Nephron progenitor cell (in vitro differentiated cells): ENCODE data around the gene NKX2-2.

ENCODE experiments used
- DNase-seq: peaks from one replicate; pipeline ENCODE4 v3.0.0; 2021
- H3K27ac Mint-ChIP-seq: 2 replicates; pipeline ENCODE4 v1.8.0; 2021; ENCODE audit warnings: mild to moderate bottlenecking, moderate library complexity, mixed read lengths
- H3K27me3 Mint-ChIP-seq: 2 replicates; pipeline ENCODE4 v1.8.0; 2021; ENCODE audit warnings: mild to moderate bottlenecking, low read depth, mixed read lengths; ENCODE audit not compliant: poor library complexity
- H3K36me3 Mint-ChIP-seq: 2 replicates; pipeline ENCODE4 v1.8.0; 2021; ENCODE audit warnings: low read depth, mixed read lengths
- H3K4me1 Mint-ChIP-seq: 2 replicates; pipeline ENCODE4 v1.8.0; 2021; ENCODE audit warnings: mixed read lengths
- H3K4me3 Mint-ChIP-seq: 2 replicates; pipeline ENCODE4 v1.8.0; 2021; ENCODE audit warnings: mild to moderate bottlenecking, moderate library complexity, mixed read lengths
- H3K9me3 Mint-ChIP-seq: 2 replicates; pipeline ENCODE4 v1.8.0; 2021; ENCODE audit warnings: mild to moderate bottlenecking, moderate library complexity, mixed read lengths
- TF ChIP-seq, protein P1 (sequence below): fragments of 200-600 bp; sonication (generic); IDR thresholded peaks from 2 replicates; pipeline ENCODE4 v1.5.0; 2021; ENCODE audit warnings: antibody characterized with exemption

The NKX2-2 gene

DNA sequence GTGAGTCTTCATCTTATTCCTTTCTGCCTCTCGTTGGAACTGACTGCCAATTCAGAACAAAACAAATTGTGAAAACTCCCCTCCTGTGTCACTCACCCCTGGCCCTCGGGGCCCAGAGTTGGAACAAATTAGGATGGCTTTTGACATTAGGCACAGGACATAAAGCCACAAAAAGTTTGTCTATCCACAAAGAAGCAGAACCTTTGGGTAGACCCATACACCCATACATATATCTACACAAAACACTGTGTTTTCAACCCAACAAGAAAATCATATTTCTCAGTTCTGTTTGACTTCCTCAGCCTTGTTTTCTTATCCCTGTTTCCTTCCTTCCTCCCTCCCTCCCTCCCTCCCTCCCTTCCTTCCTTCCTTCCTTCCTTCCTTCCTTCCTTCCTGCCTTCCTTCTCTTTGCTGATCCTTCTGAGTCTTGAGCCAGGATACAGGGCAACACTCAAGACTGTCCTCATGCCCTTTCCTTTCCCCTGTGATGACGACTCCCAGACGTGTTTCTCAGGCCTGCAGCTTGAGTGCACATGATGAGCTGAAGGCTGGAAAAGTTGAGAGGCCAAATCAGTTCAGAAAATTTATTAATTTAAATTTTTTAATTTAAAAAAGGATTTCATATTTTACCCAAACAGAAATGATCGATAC lies 41.7 kb upstream of the NKX2-2 start:
- no peak for DNase-seq
- Mint-ChIP-seq H3K36me3 (no peaks in the 10 kb centered on the region), H3K27ac (no peak overlapping the region), H3K9me3 (no peaks in the 10 kb centered on the region), H3K4me1 (no peaks in the 10 kb centered on the region), H3K4me3 (no peak overlapping the region), H3K27me3 (peaks cover 35% of the 10 kb centered on the region)
- TF ChIP-seq, protein P1, sequence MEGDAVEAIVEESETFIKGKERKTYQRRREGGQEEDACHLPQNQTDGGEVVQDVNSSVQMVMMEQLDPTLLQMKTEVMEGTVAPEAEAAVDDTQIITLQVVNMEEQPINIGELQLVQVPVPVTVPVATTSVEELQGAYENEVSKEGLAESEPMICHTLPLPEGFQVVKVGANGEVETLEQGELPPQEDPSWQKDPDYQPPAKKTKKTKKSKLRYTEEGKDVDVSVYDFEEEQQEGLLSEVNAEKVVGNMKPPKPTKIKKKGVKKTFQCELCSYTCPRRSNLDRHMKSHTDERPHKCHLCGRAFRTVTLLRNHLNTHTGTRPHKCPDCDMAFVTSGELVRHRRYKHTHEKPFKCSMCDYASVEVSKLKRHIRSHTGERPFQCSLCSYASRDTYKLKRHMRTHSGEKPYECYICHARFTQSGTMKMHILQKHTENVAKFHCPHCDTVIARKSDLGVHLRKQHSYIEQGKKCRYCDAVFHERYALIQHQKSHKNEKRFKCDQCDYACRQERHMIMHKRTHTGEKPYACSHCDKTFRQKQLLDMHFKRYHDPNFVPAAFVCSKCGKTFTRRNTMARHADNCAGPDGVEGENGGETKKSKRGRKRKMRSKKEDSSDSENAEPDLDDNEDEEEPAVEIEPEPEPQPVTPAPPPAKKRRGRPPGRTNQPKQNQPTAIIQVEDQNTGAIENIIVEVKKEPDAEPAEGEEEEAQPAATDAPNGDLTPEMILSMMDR: no peak

DNA sequence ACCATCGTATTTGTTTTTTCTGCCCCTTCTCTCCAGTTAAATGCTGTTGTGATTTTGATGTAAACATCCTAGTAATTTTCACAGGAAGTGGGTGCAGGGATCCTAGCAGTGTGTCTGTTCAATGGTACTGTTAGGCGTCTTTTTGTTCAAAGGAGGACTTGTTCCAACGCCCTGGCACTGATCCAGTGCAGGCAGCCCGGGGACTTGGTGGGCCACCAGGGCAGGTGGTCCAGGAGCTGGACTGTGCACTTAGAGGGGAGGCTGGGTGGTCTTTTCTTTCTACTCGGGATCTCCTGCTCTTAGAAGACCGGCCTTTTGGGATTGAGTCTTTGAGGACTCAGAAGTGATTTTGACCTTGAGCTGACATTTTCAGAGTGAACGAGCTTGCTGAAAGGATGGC lies 41.1 kb upstream of the NKX2-2 start:
- Mint-ChIP-seq H3K4me3 (no peak overlapping the region), H3K4me1 (no peaks in the 10 kb centered on the region), H3K27ac (no peak overlapping the region), H3K9me3 (no peaks in the 10 kb centered on the region), H3K36me3 (no peaks in the 10 kb centered on the region), H3K27me3 (peaks cover 39% of the 10 kb centered on the region)
- TF ChIP-seq, protein P1: no peak
- DNase-seq: no peak

DNA sequence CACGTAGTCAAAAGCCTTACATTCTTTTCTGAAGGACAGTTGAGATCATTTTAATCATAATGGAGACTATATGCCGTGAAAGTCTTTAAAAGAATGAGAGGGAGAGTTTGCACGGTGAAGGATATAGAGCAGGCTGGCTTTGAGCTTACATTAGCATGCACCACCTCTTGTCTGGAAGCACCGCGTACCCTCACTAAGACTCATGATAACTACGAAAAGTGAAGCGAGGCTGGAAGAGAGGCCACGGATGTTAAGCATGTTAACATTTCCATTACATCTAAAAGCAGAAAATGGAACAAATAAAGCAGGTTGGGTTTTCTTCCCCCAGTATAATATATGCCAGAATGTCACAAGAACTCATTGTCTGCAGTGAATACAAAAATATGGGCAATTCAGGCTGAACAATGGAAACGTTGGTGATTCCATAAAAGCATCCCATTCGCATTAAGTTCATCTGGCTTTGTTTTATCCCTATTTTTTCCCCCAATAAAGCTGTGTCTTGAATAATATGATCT lies 40.6 kb upstream of the NKX2-2 start:
- Mint-ChIP-seq H3K4me1 (no peaks in the 10 kb centered on the region), H3K36me3 (no peaks in the 10 kb centered on the region), H3K9me3 (no peaks in the 10 kb centered on the region), H3K4me3 (no peak overlapping the region), H3K27me3 (peaks cover 36% of the 10 kb centered on the region), H3K27ac (no peak overlapping the region)
- TF ChIP-seq, protein P1: no peak
- DNase-seq: no peak

DNA sequence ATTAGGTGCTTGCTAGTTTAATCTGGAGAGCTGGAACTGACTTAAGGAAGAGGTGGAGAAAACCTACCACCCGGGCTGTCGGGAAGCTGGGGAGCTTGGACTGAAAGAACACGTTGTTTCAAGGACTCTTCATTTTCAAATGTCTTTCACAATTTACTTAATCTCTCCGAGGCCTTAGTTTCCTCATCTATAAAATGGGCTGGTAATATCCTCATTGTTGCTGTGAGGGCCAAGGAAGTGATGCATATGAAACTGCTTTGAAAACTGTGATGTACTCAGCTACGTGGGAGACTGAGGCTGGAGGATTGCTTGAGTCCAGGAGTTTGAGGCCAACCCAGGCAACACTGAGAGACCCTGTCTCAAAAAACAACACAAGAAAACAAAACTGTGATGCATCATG lies 36.7 kb upstream of the NKX2-2 start:
- Mint-ChIP-seq H3K4me3 (no peak overlapping the region), H3K27ac (no peak overlapping the region), H3K36me3 (no peaks in the 10 kb centered on the region), H3K27me3 (peaks cover 25% of the 10 kb centered on the region), H3K4me1 (no peaks in the 10 kb centered on the region), H3K9me3 (no peaks in the 10 kb centered on the region)
- DNase-seq: no peak
- TF ChIP-seq, protein P1: no peak

DNA sequence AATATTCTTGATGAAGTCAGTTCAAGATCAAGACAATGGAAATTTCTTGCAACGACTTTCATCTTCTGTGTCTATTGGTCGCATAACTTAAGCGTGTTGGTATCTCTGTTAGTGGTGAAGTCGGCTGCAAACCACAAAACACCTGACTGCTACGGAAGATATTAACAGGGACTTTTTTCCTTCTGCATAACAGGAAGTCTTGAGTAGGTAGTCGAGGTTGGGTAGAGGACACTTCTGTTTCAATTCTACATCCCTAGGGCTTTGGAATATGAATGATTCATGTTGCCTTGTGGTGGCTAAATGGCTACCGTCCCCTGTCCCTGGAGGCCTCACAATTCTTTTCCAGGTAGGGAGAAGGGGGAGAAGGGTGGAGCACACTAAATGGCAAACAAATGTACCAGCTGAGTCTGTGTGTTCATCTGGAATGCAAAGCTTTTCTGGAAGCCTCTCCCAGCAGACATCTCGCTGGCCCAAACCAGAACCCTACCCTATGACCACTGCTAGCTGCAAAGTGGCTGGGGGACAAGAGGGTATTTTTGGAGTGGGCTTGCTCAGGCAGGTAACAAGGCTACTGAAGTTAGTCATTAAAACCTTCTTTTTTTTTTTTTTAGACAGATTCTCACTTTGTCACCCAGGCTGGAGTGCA lies 34.6 kb upstream of the NKX2-2 start:
- Mint-ChIP-seq H3K4me3 (no peak overlapping the region), H3K4me1 (no peaks in the 10 kb centered on the region), H3K27ac (no peak overlapping the region), H3K36me3 (no peaks in the 10 kb centered on the region), H3K27me3 (peaks cover 19% of the 10 kb centered on the region), H3K9me3 (peaks cover 4% of the 10 kb centered on the region)
- DNase-seq: no peak
- TF ChIP-seq, protein P1: no peak

DNA sequence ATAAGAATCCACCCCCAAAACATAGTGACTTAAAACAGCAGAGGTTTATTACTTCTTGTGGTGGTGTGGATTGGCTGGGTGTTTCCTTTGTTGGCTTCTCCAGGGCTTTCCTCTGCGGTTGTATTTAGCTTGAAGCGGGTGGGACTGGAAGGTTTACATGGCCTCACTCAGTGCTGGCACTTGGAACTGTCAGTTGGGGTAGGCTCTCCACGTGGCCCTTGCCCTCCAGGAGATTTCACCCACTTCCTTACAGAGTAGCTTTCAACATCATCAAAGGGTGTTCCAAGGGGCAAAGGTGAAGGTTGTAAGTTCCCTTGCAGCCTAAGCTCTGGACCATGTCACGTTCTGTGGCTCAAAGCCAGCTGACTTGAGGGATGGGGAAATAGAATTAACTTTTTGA lies 32.5 kb upstream of the NKX2-2 start:
- DNase-seq: no peak
- Mint-ChIP-seq H3K27me3 (peaks cover 19% of the 10 kb centered on the region), H3K36me3 (no peaks in the 10 kb centered on the region), H3K27ac (no peak overlapping the region), H3K9me3 (peaks cover 4% of the 10 kb centered on the region), H3K4me3 (no peak overlapping the region), H3K4me1 (no peaks in the 10 kb centered on the region)
- TF ChIP-seq, protein P1: no peak
